Loucy (cell line): ENCODE data around the gene NRXN3.

ENCODE experiments used
- EZH2phosphoT487 ChIP-seq: fragments of 200-600 bp; IDR thresholded peaks from 2 replicates; pipeline ENCODE4 v1.6.1; 2018; ENCODE audit warnings: antibody characterized with exemption, mild to moderate bottlenecking, moderate library complexity, borderline replicate concordance
- TF ChIP-seq, protein P1 (sequence below): fragments of 200-600 bp; sonication (generic); conservative IDR thresholded peaks from 2 replicates; pipeline ENCODE4 v1.5.1; 2014; ENCODE audit warnings: mild to moderate bottlenecking, antibody characterized with exemption, low read length

DNA sequence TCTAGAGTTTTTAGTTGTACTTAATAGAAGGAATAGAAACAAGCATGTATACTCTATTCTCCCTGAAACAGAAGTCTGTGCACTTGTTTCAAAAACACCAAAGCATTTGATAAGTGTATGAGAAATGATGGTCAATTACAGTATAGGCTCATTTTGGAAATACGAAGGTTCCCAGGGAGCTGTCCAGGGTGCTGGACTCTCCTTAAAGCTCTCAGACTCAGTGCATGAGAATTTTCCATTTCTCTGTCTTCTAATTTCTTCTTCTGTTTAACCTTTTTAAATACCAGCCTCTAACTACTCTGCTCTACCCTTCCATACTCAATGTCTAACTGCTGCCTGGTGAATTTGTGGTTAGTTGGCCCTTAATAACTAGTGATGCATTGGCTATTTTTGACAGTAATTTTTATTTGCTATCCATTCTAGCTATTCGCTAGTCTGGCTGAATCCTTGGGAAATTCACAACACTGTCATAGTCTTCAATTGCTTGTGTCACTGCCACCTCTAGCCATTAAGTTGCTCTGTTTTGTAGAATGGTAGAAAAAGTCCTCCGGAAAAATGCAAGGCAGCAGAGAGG lies 229.2 kb downstream of the NRXN3 start:
- TF ChIP-seq, protein P1, sequence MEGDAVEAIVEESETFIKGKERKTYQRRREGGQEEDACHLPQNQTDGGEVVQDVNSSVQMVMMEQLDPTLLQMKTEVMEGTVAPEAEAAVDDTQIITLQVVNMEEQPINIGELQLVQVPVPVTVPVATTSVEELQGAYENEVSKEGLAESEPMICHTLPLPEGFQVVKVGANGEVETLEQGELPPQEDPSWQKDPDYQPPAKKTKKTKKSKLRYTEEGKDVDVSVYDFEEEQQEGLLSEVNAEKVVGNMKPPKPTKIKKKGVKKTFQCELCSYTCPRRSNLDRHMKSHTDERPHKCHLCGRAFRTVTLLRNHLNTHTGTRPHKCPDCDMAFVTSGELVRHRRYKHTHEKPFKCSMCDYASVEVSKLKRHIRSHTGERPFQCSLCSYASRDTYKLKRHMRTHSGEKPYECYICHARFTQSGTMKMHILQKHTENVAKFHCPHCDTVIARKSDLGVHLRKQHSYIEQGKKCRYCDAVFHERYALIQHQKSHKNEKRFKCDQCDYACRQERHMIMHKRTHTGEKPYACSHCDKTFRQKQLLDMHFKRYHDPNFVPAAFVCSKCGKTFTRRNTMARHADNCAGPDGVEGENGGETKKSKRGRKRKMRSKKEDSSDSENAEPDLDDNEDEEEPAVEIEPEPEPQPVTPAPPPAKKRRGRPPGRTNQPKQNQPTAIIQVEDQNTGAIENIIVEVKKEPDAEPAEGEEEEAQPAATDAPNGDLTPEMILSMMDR = no peak
- TF ChIP-seq EZH2phosphoT487 = no peak
